Activated CD4-positive, alpha-beta T cell treated with anti-CD3 and anti-CD28 coated beads, Interleukin-2, amount 10 ng/mL, durations not matched to agents 7 days and 5 days (primary cell): ENCODE results near the gene GRAMD2B. TPM values are rescaled to one million over a fixed set of nuclear protein-coding genes. Genes with fewer than 3 reads are reported as not detected.

Experiments
- CTCF ChIA-PET: fragments of 350-600 bp; sonication (Branson Sonifier 250); formaldehyde crosslinking; loops from one replicate; lab custom pipeline; 2021; ENCODE audit warnings: antibody characterized with exemption; lab: Charles Lee
- POLR2A ChIA-PET: fragments of 350-600 bp; sonication (Branson Sonifier 250); formaldehyde crosslinking; loops from one replicate; lab custom pipeline; 2021; ENCODE audit warnings: antibody characterized with exemption; lab: Charles Lee
- DNase-seq: peaks from one replicate; pipeline ENCODE4 v3.0.0-alpha.2; 2020
- H3K27ac Mint-ChIP-seq: one replicate; pipeline ENCODE4 v1.8.0; 2021; ENCODE audit warnings: mild to moderate bottlenecking, moderate library complexity, mixed read lengths
- H3K27me3 Mint-ChIP-seq: one replicate; pipeline ENCODE4 v1.8.0; 2021; ENCODE audit warnings: mixed read lengths
- H3K36me3 Mint-ChIP-seq: one replicate; pipeline ENCODE4 v1.8.0; 2021; ENCODE audit warnings: low read depth, mixed read lengths
- H3K4me1 Mint-ChIP-seq: one replicate; pipeline ENCODE4 v1.8.0; 2021; ENCODE audit warnings: mixed read lengths
- H3K4me3 Mint-ChIP-seq: one replicate; pipeline ENCODE4 v1.8.0; 2021; ENCODE audit warnings: mild to moderate bottlenecking, moderate library complexity, mixed read lengths
- H3K9me3 Mint-ChIP-seq: one replicate; pipeline ENCODE4 v1.8.0; 2021; ENCODE audit warnings: mixed read lengths
- total RNA-seq, 2 experiments: library from RNA; stranded (reverse); gene quantifications; one replicate each; pipeline ENCODE4 v1.2.3, GENCODE V29; 2021

The GRAMD2B gene
- total RNA-seq, 2 experiments from 2014 or later: 3.3 to 4.4 TPM

DNA sequence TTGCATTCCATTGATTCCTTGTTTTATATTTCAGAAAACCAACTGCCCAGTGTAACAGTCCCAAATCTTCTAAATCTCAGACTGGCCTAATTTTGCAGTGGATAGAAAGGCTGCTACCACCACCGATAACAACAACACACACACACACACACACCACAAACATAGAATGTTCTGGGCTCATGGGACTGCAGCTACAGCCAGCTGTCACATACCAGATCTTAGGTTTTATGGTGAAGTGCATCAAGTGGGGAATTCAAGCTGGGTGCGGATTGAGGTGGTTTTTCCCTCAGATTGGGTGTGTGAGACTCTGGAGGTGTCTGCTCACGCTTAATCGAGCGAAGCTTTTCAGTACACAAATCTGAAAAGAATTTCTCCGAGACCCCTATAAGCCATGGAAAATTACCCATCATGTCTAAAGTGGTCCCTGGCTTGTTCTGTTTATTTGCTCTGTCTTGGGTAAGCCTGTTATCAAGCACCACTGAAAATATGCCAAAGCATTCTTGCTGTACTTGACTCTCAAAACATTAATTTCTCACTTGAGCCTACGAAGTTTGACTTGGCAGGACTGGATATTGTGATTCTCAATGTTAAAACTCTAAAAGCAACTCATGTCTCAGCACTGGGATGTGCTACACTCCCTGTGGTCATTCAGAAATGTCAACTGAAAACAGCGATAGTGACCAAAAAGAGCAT, 100.8 kb downstream of the GRAMD2B start:
- H3K36me3 Mint-ChIP-seq: no peaks in the 10 kb centered on the region
- ChIA-PET POLR2A (no interaction called here), CTCF (no interaction called here)
- no peak overlapping the region for H3K4me3 Mint-ChIP-seq
- no peaks in the 10 kb centered on the region for H3K4me1 Mint-ChIP-seq
- no peak for DNase-seq
- H3K27me3 Mint-ChIP-seq: peaks cover 6% of the 10 kb centered on the region
- H3K9me3 Mint-ChIP-seq: peaks cover 7% of the 10 kb centered on the region
- no peak overlapping the region for H3K27ac Mint-ChIP-seq

GRCh38 chr5:126525630-126526245, 102.5 kb downstream of the GRAMD2B start:
- Mint-ChIP-seq H3K4me3 (no peak overlapping the region), H3K27me3 (peaks cover 6% of the 10 kb centered on the region), H3K9me3 (peaks cover 7% of the 10 kb centered on the region), H3K27ac (no peak overlapping the region), H3K4me1 (no peaks in the 10 kb centered on the region), H3K36me3 (no peaks in the 10 kb centered on the region)
- ChIA-PET CTCF (interaction anchor here (1.2 kb wide), 1 partner anchor 13 kb away, joined by 3 read pairs; no protein-coding TSS in a partner anchor), POLR2A (no interaction called here)
- DNase-seq: no peak

DNA sequence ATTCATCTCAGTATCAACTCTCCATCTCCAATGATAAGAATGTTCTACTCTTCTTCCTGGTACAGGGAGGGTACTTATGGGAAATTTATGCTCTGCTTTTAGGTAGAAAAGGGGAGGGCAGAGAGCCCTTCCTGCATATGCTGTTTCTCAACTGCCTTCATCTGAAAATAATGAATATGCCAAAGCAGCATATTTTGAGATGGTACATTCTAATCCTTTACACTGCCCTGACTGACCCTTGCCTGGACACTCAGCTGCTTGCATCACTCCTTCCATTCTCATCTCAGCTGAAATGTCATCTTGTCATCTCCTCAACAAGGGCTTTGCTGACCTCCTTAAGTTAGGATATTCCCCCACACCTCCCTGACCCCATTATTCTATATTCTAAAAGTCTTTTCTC, 103.3 kb downstream of the GRAMD2B start:
- H3K36me3 Mint-ChIP-seq: no peaks in the 10 kb centered on the region
- peaks cover 7% of the 10 kb centered on the region for H3K9me3 Mint-ChIP-seq
- peaks cover 6% of the 10 kb centered on the region for H3K27me3 Mint-ChIP-seq
- no peak overlapping the region for H3K27ac Mint-ChIP-seq
- H3K4me3 Mint-ChIP-seq: no peak overlapping the region
- no peaks in the 10 kb centered on the region for H3K4me1 Mint-ChIP-seq
- CTCF ChIA-PET: no interaction called here
- POLR2A ChIA-PET: no interaction called here
- no peak for DNase-seq

DNA sequence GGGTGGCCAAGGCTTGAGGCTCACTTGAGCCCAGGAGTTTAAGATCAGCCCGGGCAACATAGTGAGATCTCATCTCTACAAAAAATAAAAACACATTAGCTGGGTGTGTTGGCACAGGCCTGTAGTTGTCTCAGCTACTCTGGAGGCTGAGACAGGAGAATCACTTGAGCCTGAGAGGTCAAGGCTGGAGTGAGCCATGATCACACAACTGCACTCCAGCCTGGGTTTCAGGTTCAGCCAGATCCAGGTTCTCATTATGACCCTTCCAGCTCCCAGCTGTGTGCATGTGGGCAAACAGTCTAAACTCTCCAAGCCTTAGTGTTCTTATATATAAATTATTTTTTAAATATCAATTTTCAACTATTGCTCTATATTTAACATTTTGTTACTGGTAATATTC, 103.9 kb downstream of the GRAMD2B start:
- CTCF ChIA-PET: interaction anchor here (1.1 to 1.2 kb wide), 2 partner anchors 26 to 174 kb away, joined by 6 read pairs; no protein-coding TSS in a partner anchor
- POLR2A ChIA-PET: no interaction called here

GRCh38 chr5:126527892-126528291, 104.7 kb downstream of the GRAMD2B start:
- Mint-ChIP-seq H3K27me3 (peaks cover 6% of the 10 kb centered on the region), H3K4me3 (no peak overlapping the region), H3K4me1 (no peaks in the 10 kb centered on the region), H3K27ac (no peak overlapping the region), H3K9me3 (peaks cover 7% of the 10 kb centered on the region), H3K36me3 (no peaks in the 10 kb centered on the region)
- CTCF ChIA-PET: interaction anchor here (1.1 to 1.2 kb wide), 2 partner anchors 27 to 174 kb away, joined by 6 read pairs; no protein-coding TSS in a partner anchor
- DNase-seq: no peak
- POLR2A ChIA-PET: no interaction called here

More for the DNA sequence above, 103.9 kb downstream of the GRAMD2B start:
- Mint-ChIP-seq H3K4me3 (no peak overlapping the region), H3K27ac (no peak overlapping the region), H3K27me3 (peaks cover 6% of the 10 kb centered on the region), H3K36me3 (no peaks in the 10 kb centered on the region), H3K4me1 (no peaks in the 10 kb centered on the region), H3K9me3 (peaks cover 7% of the 10 kb centered on the region)
- DNase-seq: no peak

DNA sequence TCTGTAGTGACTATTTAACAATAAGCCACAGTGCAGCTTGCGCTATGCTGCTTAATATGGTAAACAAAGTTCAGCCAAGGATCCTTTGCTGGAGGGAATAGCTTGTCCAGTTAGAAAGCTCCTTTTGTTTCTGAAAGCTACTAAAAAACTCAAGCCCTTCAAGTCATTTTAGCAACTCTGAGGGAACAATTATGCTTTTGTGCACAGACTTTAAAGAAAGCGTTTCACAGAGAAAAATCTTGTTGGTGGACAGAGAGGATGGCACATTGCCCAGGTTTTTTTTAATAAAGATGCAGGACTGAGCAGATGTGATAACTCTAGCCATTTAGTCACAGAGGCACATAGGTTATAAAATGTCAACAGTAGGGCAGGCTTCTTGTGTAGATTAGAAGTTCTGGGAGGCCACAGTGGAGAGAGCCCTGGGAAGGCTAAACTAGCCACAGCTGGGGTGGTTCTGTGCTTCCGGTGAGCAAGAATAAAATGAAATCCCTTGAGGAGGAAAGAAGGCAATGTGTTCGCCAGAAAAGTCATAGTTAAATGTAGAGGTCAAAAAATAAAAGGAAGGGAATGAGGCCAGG, 108.4 kb downstream of the GRAMD2B start:
- H3K4me3 Mint-ChIP-seq: no peak overlapping the region
- POLR2A ChIA-PET: no interaction called here

GRCh38 chr5:126534553-126534952, 111.3 kb downstream of the GRAMD2B start:
- Mint-ChIP-seq H3K27me3 (no peaks in the 10 kb centered on the region), H3K27ac (no peak overlapping the region), H3K9me3 (no peaks in the 10 kb centered on the region), H3K36me3 (no peaks in the 10 kb centered on the region), H3K4me3 (no peak overlapping the region), H3K4me1 (no peaks in the 10 kb centered on the region)
- ChIA-PET POLR2A (no interaction called here), CTCF (interaction anchor here (1.2 to 1.3 kb wide), 2 partner anchors 13 to 18 kb away, joined by 3 read pairs; no protein-coding TSS in a partner anchor)
- no peak for DNase-seq

More for the DNA sequence above, 108.4 kb downstream of the GRAMD2B start:
- no peaks in the 10 kb centered on the region for H3K4me1 Mint-ChIP-seq
- peaks cover 5% of the 10 kb centered on the region for H3K9me3 Mint-ChIP-seq
- DNase-seq: no peak
- CTCF ChIA-PET: interaction anchor here (0.6 to 2.6 kb wide), 4 partner anchors 10 to 228 kb away, joined by 3 to 9 read pairs (median 4); no protein-coding TSS in a partner anchor
- H3K27ac Mint-ChIP-seq: no peak overlapping the region
- H3K36me3 Mint-ChIP-seq: no peaks in the 10 kb centered on the region
- peaks cover 6% of the 10 kb centered on the region for H3K27me3 Mint-ChIP-seq

GRCh38 chr5:126535856-126536545, 112.8 kb downstream of the GRAMD2B start:
- H3K27ac Mint-ChIP-seq: no peak overlapping the region
- no peak overlapping the region for H3K4me3 Mint-ChIP-seq
- CTCF ChIA-PET: interaction anchor here (0.6 to 1.3 kb wide), 3 partner anchors 11 to 197 kb away, joined by 3 to 6 read pairs (median 3); no protein-coding TSS in a partner anchor
- H3K4me1 Mint-ChIP-seq: no peaks in the 10 kb centered on the region
- H3K27me3 Mint-ChIP-seq: peaks cover 2% of the 10 kb centered on the region
- POLR2A ChIA-PET: no interaction called here
- DNase-seq: no peak
- no peaks in the 10 kb centered on the region for H3K9me3 Mint-ChIP-seq
- H3K36me3 Mint-ChIP-seq: no peaks in the 10 kb centered on the region

GRCh38 chr5:126536874-126537273, 113.7 kb downstream of the GRAMD2B start:
- DNase-seq: no peak
- H3K27ac Mint-ChIP-seq: no peak overlapping the region
- H3K4me3 Mint-ChIP-seq: no peak overlapping the region
- H3K4me1 Mint-ChIP-seq: no peaks in the 10 kb centered on the region
- peaks cover 2% of the 10 kb centered on the region for H3K27me3 Mint-ChIP-seq
- ChIA-PET CTCF (no interaction called here), POLR2A (no interaction called here)
- H3K36me3 Mint-ChIP-seq: no peaks in the 10 kb centered on the region
- no peaks in the 10 kb centered on the region for H3K9me3 Mint-ChIP-seq

GRCh38 chr5:126538579-126538978, 115.4 kb downstream of the GRAMD2B start:
- H3K9me3 Mint-ChIP-seq: no peaks in the 10 kb centered on the region
- H3K4me3 Mint-ChIP-seq: no peak overlapping the region
- ChIA-PET CTCF (interaction anchor here (0.6 to 1.1 kb wide), 3 partner anchors 13 to 190 kb away, joined by 3 to 5 read pairs (median 3); no protein-coding TSS in a partner anchor), POLR2A (no interaction called here)
- H3K27ac Mint-ChIP-seq: no peak overlapping the region
- peaks cover 2% of the 10 kb centered on the region for H3K27me3 Mint-ChIP-seq
- no peaks in the 10 kb centered on the region for H3K36me3 Mint-ChIP-seq
- H3K4me1 Mint-ChIP-seq: no peaks in the 10 kb centered on the region
- DNase-seq: no peak

DNA sequence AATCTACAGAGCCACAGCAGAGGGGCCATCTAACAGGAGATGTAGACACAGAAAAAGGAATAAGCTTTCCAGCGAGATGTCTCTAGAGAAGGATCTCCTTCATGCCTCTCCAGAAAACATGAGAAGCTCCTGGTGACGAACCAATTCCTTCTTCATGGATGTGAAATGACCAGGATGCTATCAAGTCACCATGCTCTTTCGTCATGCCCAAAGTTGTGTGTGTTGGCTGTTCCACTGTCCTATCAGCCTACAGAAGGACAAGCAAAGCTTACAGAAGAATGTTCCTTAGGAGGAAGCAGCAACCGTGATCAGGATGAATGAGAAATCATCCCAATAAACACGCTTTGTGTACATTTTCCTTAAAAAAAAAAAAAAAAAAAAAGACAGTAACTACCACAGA, 117.4 kb downstream of the GRAMD2B start:
- Mint-ChIP-seq H3K9me3 (no peaks in the 10 kb centered on the region), H3K4me1 (no peaks in the 10 kb centered on the region), H3K36me3 (no peaks in the 10 kb centered on the region), H3K27ac (no peak overlapping the region), H3K27me3 (peaks cover 2% of the 10 kb centered on the region), H3K4me3 (no peak overlapping the region)
- no peak for DNase-seq
- ChIA-PET CTCF (interaction anchor here (0.9 to 1.6 kb wide), 3 partner anchors 185 to 203 kb away, joined by 3 to 4 read pairs (median 3); no protein-coding TSS in a partner anchor), POLR2A (no interaction called here)

DNA sequence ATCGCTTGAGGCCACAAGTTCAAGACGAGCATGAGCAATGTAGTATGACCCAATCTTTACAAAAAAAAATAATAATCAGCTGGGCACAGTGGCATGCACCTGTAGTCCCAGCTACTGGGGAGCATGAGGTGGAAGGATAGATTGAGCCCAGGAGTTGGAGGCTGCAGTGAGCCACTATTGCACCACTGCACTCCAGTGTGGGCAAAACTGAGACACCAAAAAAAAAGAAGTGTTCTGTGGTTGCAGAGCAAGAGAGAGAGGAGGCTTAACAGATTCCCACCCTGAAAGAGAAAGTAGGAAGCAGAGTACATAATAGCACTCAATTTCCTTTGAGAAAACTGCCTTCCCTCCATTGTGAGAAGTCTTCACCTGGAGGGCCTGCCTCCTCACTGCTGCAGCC, 119.2 kb downstream of the GRAMD2B start:
- Mint-ChIP-seq H3K27ac (no peak overlapping the region), H3K4me1 (no peaks in the 10 kb centered on the region), H3K36me3 (no peaks in the 10 kb centered on the region), H3K4me3 (no peak overlapping the region), H3K9me3 (no peaks in the 10 kb centered on the region), H3K27me3 (peaks cover 2% of the 10 kb centered on the region)
- DNase-seq: no peak
- POLR2A ChIA-PET: no interaction called here
- CTCF ChIA-PET: interaction anchor here (1.5 kb wide), 1 partner anchor 205 kb away, joined by 4 read pairs; no protein-coding TSS in a partner anchor
